ENCODE results near the gene SSH2. TPM values are rescaled to one million over a fixed set of nuclear protein-coding genes. Genes with fewer than 3 reads are reported as not detected.

SSH2 gene
- total RNA-seq, 4 donors from 2014 or later = 30.2 to 38.6 (median 35.5) TPM

DNA sequence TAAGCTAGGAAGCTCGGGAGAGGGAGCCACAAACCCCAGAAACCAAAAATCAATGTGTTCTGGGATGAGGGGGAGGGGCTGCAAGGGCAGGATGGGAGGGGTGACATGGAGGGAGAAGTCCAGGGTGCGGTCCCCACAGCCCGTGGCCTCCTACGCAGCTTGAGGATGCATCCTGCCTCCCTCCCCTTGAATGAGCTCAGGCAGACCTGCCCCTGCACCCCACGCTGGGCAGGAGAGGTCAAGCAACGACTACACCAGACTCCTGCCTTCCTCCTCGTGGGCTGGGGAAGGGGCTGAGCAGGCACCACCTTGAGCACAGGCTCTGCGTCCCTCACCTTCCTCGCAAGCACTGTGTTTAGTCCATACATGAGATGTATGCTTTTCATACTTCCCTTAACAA, 333.2 kb downstream of the SSH2 start:
- WGBS, 2 donors = 59 to 77% methylated on average over 8 to 9 of the region's 9 CpGs
- peaks cover 12 to 17% of the 10 kb centered on the region in 2 donors for H3K4me1 ChIP-seq

DNA sequence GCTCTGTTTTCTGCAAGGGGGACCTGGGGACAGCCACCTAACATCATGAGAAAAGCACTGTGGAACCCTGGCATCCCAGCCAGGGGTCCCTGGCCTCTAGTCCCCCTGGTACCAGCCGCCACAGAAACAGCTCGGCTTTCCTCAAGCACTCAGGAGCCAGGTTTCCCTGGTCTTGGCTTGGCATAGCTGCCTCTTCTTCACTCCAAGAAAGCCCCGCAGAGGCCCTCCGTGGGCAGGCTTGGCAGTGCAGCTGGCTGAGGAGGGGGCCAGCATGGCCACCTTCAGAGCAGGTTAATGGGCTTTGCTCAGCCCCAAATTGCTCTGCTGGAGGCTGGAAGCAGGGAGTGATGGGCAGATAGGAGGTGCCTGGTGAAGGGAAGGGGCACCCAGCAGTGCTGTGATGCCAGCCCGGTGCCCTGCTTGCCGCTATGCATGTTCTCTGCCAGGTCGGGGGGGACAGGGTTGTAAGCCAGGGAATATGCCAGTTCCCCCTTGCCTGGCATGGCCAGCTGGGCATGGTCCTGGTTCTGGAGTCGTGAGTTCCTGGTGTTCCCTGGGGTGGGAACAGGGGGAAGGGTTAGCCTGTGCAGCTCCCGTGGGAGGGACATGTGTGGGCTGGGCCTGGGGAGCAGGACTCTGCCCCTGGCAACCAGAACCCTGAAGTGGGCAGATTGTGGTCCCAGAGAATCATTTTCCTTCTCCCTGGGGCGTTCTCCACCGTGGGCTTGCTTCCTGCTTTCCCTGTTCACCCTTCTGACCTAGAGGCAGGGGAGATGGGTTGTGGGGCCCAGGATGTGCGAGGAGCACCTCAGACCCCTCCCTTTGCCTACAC, 333.9 kb downstream of the SSH2 start:
- 84% methylated on average over 4 to 12 of the region's 12 CpGs for WGBS, 2 donors
- Histone ChIP-seq H3K27ac (no peak overlapping the region), H3K36me3 (no peaks in the 10 kb centered on the region), H3K9me3 (no peaks in the 10 kb centered on the region), H3K4me3 (replicated peaks in 1 of 3) (no peak overlapping the region), H3K4me1 (peaks cover 17 to 22% of the 10 kb centered on the region in 2 donors), H3K27me3 (no peaks in the 10 kb centered on the region)
- intact Hi-C loops (cut with DNase I) = no loop called here
- TF ChIP-seq POLR2A (IDR thresholded peaks at IDR 0.05) (no peak), CTCF (IDR thresholded peaks at IDR 0.05) (no peak)
- DNase-seq = no peak

More for the DNA sequence above, 333.2 kb downstream of the SSH2 start:
- no peak for DNase-seq
- Histone ChIP-seq H3K9me3 (no peaks in the 10 kb centered on the region), H3K27me3 (no peaks in the 10 kb centered on the region), H3K36me3 (no peaks in the 10 kb centered on the region), H3K4me3 (replicated peaks in 1 of 3) (no peak overlapping the region), H3K27ac (no peak overlapping the region)
- intact Hi-C loops (cut with DNase I) = no loop called here
- TF ChIP-seq CTCF (IDR thresholded peaks at IDR 0.05) (no peak), POLR2A (IDR thresholded peaks at IDR 0.05) (no peak)

- WGBS, 2 donors = 80 to 82% methylated on average over 7 of the region's 7 CpGs
- Histone ChIP-seq H3K36me3 (no peaks in the 10 kb centered on the region), H3K4me1 (peaks cover 25 to 31% of the 10 kb centered on the region in 2 donors), H3K27ac (no peak overlapping the region), H3K27me3 (no peaks in the 10 kb centered on the region), H3K4me3 (replicated peaks in 1 of 3) (no peak overlapping the region), H3K9me3 (no peaks in the 10 kb centered on the region)
- TF ChIP-seq POLR2A (IDR thresholded peaks at IDR 0.05) = no peak
- TF ChIP-seq CTCF (IDR thresholded peaks at IDR 0.05) = no peak
- DNase-seq = no peak
- intact Hi-C loops (cut with DNase I) = no loop called here
Observed at GRCh38 chr17:29595107-29595942, 334.7 kb downstream of the SSH2 start.

GRCh38 chr17:29594519-29595090, 335.4 kb downstream of the SSH2 start:
- 77 to 90% methylated on average over 4 to 7 of the region's 11 CpGs for WGBS, 2 donors
- Histone ChIP-seq H3K27ac (no peak overlapping the region), H3K27me3 (no peaks in the 10 kb centered on the region), H3K4me1 (peaks cover 31 to 38% of the 10 kb centered on the region in 2 donors), H3K36me3 (no peaks in the 10 kb centered on the region), H3K9me3 (no peaks in the 10 kb centered on the region), H3K4me3 (replicated peaks in 1 of 3) (no peak overlapping the region)
- intact Hi-C loops (cut with DNase I) = no loop called here
- no peak for DNase-seq
- TF ChIP-seq CTCF (IDR thresholded peaks at IDR 0.05) = no peak

Measured in thyroid gland (tissue), 4 donors.